NCI-H1436 treated with DMSO at 0.1 percent for 48 hours (cell line): ENCODE results near the gene ETV3.
A peak's percentile ranks its signal among the peaks of the same experiment; 100 is the strongest.

Experiments used
- DNase-seq: peaks from one replicate; lab custom pipeline; 2025; lab: John Stamatoyannopoulos, UW

Gene ETV3

DNA sequence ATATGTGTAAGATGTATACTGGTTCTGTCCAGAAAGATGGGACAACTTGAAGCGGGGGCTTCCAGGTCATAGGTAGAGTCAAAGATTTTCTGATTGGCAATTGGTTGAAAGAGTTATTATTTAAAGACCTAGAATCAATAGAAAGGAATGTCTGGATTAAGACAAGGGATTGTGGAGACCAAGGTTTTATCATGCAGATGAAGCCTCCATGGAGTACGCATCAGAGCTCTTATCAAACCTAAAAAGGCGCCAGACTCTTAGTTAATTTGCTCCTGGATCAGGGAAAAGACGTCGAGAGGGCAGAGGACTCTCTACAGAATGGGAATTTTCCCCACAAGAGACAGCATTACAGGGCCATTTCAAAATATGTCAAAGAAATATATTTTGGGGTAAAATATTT lies 23.7 kb upstream of the ETV3 start:
- no peak for DNase-seq

DNA sequence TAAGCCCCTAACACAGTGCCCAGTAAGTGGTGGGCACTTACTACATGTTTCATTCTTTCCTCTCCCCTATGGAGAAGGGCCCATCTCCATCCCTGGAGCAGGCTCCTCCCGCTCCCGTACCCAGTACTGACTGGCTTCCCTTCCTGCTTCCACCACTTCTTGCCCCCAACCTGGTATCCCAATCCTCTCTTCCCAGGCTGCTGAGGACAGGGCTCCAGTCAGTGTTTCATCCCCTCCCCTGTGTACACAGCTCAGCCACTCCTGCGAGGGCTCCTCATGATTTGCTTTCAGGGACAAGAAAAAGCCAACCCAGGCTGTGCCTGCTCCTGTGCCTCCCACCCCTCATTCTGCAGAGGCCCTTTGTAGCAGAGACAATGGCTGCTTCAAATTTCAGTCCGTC lies 20.8 kb upstream of the ETV3 start:
- DNase-seq = no peak

DNA sequence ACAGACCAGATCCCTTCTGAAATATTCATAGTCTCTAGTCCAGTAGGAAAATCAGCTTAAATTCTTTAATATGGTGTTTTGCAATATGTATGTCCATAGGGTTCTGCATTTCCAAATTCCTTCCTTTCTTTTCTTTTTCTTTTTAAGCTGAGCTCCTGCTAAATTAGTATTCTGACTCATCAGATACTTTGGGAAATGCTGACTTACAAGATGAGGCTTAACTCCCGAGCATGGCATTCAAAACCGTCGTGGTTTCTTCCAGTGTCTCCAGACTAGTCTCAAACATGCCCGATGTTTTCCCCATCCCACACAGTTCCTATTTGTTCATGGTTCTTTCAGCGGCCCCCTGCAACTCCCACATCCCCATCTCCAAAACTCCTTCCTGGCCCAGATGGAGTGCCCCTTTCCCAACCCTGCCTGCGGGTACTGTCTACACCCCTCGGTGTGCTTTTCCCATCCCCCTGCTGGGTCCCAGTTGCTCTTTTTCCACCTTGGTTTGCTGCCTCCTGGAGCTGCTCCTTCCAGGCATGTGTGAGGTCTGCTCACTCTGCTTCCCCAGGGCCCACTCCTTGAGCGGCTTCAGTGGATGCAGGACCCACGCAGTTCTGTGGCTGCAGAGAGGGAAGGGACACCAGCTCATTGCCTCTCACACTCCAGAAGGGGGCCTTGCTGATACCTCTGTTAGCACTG lies 19.5 kb upstream of the ETV3 start:
- DNase-seq = no peak

DNA sequence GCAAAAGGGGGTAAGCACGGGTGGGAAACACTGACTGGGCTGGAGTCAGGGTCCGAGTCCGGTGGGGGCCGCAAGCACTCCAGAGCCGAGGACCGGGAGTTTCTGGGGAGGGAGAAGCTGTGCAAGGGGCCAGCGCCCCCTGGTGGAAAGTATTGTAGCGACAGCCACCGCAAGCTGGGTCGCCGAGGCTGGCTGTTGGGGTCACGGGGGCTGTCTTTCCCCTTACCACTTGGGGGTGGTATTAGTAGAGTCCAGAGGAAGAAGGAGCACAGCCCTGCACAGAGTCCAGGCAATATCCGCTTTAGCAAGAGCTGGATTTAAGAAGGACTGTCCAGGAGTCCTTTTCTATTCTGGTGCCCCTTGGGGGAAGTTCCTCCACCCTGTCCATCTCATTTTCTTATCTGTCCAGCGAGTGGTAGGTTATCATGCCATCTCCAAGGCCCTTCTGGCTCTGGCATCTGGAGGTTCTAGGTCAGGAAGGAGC lies 17.9 kb upstream of the ETV3 start:
- no peak for DNase-seq

DNA sequence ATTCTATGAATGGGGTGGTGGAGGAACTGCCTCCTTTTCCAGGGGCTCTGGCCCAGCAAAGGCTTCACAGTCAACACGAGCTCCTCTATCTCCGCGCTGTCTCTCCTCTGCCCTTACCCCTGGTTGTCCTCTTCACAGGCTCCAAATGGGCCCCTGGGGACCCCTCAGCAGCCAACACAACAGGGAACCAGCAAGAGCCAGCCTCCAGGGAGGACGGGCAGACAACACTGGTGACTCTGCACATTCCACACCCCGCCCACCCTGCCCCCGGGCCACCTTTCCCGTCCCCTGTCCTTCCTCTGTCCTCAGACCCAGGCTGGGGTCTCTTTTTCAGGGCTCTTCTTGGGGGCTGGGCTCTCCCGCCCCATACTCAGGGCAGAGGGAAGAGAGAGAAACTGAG lies 17.5 kb upstream of the ETV3 start:
- DNase-seq = peak; percentile 16

DNA sequence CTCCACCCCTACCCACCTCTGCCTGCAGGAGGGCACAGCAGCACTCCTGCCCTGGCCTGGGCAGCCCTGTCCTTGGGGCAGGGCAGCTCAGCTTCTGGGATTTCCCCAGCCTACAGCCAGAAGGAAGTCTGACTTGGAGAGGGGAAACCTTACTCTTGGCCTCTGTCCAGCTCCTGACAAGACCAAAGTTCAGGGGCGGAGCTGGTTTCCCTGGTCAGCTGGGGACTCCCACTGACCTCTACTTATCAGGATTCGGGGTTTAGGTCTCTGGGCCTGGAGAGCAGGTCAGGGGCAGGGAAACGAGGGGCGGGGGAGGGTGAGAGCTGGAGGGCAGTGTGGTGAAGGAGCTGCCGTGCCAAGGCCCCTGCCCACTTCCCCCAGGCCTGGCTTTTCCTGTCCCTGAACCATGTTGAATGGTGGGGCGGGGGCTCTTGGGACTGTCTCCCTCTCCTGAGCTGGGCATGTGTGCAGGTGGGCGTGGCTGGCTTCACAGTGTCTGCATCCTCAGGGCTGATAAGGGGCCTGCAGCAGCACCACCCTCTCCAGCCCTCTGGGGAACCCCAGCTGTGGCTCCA lies 16.8 kb upstream of the ETV3 start:
- DNase-seq = no peak

DNA sequence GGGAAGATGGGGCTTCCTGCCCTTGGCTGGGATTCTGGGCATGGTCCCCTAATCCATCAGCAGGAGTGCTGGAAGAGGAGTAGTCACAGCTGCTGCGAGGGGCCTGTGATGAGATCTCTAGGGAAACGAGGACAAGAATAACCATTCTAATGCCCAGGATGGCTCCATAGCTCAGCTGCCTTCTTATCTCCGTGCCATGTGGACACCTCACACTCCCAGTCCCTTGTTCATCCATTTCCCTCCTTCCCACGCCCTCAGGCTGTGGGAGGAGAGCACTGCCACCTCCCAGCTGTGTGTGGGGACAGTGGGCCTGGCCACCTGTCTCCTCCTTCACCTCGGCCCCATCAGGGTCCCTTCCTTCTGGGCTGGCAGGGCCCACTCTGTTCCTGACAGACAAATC lies 16.1 kb upstream of the ETV3 start:
- DNase-seq = no peak

DNA sequence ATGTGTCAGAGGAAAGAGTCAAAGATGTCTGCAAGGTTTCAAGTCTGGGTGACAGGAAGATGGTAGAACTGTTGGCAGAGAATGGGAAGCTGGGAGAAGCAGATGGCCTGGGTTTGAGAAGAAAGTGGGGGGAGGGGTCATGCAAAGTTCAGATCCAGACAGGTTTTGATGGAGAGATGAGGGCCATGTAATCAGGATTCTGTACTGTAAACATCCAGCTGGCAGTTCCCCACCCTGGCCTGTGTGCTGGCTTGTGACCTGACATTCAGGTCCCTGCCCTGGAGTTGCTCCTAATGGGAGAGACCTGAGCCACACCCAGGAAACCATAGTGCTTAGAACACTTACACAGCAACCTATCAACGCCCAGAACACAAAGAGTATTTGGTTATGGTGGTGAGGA lies 15.6 kb upstream of the ETV3 start:
- no peak for DNase-seq

DNA sequence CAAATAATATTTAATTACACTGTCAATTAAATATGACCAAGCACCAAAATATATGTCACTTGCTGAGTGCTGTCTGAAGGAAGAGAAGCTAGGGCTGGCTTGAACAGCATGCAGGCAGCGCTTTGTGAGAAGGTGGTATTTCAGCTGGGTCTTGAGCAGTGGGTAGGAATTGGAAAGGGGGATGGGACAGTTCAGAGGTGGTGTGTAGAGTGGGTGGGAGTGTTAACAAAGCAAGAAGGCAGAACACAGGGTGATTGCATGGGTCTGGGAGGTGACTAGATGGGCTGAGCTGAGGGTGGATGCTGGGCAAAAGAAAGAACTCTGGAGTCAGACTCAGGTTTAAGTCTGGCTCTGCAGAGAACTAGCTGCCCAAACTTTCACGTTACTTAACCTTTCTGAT lies 14.3 kb upstream of the ETV3 start:
- DNase-seq = no peak

DNA sequence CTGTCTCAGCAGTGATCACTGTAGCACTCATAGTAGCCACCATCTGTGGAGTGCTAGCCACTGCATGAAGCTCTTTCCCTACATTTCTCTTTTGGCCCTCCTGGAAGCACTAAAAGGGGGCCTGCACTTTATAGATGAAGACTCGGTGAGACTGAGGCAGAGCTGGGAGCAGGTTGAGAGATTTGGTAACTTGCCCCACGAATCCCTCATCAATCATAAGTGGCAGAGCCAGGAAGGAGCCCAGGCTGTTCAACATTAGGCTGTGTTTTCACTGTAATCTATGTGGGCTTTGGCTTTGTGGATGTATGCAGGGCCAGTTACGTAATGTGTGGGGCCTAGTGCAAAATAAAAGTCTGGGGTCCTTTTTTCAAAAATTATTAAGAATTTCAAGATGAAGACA lies 13.3 kb upstream of the ETV3 start:
- DNase-seq = no peak

DNA sequence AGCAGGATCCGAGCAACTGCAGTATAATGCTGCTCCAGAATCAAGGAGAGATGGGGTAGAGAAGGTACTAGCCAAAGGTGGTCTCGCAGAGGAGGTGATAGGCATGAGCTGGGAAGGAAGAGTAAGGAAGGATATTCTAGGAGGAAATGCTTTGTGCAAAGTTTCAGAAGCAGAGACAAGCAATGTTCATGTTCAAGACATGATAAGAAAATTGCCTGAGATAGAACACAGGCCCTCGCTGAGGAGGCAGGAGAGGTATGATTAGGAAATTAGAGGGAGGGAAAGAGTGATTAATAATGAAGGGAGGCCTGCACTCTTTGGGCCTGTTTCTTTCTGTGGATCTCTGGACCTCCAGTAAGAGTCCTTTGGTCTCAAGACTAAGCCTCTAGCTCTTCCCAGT lies 12.9 kb upstream of the ETV3 start:
- DNase-seq = no peak

DNA sequence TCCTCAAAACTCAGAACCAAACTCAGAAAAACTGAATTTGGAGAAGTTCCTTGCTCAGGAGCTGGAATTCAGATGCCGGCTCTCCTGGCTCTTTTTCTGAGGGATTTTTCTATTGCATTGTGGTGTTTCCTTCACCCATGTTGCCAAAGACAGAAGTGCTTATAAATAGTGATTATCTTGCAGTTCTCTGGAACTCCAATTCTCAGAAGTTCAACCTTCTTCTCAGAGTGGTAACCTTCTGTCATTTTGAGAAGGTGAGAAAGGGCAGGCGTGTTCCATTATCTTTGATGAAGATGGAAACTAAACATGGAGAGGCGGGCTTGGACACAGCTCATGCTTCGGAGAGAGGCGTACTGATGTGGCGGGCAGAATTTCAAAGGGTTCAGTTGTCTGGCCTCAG lies 12.4 kb upstream of the ETV3 start:
- no peak for DNase-seq

DNA sequence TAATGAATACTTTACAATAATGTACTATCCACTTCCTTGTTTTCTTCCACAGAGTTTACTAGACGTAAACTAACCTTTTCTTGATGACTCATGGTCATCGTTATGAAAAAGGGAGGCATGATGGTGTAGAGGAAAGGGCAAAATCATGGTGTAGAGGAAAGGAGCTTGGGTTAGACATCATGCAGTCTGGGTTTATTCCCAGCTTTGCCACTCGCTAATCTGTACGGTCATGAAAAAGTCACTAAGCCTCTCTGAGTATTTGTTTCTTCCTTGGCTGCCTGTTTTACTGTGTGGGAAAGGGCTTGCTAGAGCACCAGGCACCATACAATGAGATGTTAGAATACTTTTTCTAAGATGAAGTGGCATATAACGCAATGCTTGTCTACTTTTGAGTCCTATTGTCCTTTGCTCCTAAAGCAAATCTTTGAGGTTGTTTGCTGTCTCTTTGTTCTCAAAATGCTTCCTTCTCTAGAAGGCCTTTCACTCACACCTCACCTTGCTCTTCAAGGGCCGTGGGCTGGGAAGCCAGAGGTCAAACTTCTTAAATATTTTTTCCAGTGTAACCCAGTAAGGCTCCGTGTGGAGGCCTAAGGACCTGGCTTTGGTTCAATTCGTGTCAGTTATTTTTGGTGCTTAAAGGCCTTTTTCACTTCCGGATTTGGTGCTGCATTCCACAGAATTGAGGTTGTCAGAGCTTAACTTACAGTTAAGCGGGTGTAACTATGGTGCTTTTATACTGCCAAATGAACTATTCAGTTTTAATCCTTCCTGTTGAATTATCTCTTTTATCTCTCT lies 9.9 kb upstream of the ETV3 start:
- no peak for DNase-seq

DNA sequence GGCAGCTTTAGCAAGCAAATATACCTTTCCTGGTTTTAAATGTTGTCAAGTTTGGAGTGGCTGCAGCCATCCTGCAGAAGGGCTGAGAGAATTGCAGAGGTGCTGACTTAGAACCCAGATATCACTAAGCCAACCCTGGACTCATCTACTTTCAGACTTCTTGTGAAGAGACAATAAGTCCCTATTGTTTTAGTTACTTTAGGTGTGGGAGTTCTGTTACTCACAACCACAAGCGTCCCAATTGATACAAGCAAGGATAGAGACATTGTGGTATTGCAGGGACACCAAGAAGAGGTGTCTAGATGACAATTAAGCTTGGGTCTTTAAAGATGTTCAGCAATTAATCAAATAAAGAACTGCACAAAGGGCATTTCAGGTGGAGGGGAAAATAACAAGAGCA lies 8.8 kb upstream of the ETV3 start:
- DNase-seq = no peak

DNA sequence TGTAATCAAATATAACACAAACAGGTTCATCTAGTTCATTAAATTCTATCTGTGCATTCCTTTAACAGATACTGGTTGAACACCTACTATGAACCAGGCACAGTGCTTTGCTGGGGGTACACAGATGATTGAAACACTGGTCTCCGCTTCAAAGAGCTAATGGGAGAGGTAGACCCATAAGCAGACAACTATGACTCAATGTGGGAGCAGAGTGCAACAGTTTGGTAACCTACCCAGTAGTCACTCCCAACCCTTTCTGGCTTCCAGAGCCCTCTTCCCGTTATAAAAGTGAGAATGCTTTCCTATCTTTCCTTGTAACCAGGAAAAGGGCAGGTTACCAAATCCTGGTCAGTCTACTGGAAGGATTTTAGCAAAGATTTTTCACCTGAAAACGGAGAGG lies 8.0 kb upstream of the ETV3 start:
- no peak for DNase-seq

DNA sequence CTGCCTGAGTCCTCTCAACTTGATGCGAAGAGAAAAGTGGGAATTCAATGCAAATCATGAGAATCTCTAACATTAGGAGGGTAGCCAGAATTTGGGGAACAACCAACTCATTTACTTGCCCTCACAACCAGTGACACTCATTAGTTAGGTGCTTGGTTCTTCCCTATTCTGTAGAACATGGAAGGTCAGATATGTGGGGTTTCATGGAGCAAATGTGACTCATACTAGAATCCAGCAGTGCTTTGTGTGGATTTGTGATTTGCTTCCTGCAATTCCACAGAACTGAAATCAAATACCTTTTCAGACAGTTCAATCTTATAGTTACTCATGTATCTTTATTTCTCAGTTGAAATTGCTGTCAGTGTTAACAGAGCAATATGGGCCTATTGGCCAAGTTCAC lies 6.9 kb upstream of the ETV3 start:
- DNase-seq = no peak

DNA sequence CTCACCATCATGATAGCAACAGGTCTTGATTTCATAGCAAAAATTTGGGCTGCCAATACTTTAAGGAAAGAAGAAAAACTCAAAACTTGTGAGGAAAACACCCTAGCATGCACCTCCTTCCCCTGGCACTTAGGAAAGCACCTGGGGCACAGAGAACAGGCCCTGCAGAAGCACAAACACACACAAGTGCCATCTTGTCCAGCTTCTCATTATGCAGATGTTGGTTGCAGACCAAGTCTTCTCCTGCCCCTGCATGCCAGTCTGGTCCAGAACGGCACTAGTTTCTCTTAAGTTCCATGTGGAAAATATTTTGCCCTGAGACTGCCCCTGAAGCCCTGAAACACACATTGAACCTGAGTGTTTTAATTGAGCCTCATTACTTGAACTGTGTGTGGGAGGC lies 6.3 kb upstream of the ETV3 start:
- no peak for DNase-seq

DNA sequence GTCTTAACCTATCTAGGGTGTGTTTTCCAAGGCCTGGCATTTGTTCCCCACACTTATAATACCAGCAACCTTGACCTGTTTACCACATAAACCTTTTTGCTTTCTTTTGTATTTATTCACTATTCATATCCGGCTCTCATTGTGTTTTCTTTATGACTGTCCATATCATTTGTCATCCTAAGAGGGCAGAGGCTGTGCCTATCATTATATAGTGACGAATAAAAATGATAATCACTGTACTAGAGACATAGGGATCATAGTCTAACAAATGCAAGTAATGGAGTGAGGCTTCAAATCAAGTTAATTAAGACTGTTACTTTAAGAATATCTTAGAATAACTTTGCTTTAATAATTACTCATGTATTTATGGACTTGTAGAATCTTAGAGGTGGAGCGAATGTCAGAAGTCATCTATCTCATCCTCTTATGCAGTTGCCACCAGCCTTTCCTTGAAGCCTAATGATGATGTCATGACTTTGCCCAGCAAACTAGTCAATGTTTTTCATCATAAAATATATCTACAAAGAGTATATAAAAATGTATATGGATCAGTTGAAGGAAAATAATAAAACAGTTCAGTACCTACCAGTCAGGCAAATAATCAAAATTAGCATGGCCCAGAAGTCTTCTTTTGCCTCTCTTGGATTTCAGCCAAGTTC lies 4.7 kb upstream of the ETV3 start:
- no peak for DNase-seq

DNA sequence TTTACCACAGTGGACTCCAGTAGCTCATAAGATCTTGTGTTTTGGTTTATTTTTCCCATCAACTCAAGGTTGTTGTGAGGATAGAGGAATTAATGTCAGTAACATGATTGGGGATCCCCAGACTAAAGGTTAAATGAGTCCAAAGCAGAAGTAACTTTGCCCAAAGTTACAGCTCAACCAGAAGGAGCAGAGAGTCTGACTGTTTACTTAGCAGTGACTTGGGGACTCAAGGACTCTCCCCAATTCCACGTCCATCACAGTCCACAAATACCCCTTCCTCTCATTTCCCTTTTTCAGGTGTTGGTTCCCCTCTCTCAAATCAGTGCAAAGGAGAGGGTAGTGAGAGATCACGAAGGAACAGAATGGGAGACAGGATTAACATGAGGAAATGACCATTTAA lies 4.0 kb upstream of the ETV3 start:
- DNase-seq = no peak

DNA sequence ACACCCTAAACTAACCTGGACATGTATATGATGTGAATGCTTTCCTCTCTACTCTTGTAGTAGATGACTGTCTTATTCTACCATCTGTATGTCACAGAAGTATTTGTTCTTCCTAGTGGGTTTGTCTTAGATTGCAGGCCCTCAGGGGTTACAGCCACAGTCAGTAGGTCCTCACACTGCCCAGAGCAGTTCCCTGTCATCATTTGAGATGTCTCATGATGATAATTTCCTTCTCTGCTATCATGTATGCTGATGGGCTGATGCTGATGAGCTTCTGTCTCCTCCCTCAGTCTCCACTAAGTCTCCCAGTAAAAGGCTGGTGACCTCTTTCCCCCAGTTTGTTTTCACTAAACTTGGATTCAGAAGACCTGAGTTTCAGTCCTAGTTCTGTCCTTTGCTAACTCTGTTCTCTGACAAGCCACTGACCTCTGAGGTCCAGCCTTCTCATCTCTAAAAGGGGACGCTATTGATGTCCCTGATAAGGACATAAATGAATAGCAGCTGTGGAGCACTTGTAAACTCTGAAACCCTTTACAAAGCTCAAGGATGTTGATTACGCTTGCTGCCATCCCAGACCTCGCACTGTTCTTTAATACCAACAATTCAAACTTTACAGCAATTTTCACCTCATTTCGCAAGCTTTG lies 3.1 kb upstream of the ETV3 start:
- no peak for DNase-seq

DNA sequence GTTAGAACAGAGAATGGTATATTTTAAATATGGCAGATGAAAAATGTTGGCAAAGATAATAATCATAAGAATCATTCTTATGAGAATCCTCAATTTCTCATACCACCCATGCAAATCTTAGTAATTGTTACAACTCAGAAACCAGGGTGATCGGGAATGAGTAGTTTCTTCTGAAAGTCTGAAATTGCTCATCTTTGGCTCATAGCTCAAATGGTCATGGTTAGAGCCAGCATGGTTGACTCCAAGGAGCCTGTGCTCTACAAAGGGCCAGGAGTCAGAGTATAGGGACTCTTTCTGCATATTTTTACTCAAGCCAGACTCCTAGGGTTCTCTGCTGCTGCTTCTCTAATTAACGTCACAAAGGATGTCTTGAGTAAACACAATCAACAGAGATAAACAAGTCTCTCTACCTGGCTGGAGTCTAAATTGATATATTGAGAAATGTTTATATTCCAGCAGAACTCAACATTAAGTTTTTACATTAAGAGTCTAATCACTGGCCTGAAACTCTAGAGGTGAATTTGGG lies 1.9 kb upstream of the ETV3 start:
- DNase-seq = no peak

DNA sequence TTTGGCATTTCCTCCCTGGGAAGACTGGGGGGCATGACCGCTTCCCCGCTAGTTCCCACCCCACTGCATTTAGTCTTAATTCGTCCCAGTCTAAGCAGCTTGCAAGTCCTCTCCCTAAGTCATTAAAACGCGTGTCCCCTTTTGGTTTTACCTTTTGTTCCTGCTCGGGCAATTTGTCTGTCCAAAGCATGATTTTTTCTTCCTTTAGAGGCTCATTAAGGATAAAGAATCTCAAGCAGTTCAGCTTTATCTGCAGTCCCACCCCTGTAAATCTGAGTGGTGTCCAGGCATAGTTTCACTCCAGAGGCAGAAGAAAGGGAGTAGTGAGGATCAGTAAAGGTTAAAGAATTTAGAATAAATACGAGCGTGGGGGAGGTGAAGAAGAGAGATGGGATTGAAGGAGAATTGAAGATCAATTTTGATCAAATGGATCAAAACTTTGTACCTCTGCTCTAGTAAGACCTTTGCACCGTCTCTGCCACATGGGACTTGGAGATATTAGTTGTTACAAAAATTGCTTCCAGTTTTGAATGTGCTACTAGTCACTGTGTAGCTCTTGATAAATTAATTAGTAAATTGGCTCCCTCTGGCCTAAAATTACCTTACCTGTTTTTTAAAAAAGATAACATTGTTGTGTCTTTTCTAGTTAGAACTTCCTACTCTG lies 989 bp upstream of the ETV3 start:
- no peak for DNase-seq
